Stimulated activated CD8-positive, alpha-beta memory T cell treated with anti-CD3 and anti-CD28 coated beads, Interleukin-12 subunit alpha, Interleukin-12 subunit beta, amount 100 ng/mL, for 4 hours (primary cell): ENCODE measurements around the gene KCNIP2.

Source experiments
- DNase-seq: peaks from one replicate; pipeline ENCODE4 v3.0.0-alpha.2; 2020; ENCODE audit warnings: low read depth

The KCNIP2 gene

GRCh38 chr10:101782811-101783735 lies 60.5 kb downstream of the KCNIP2 start, which contains the start of gene NPM3:
Gene NPM3, minus strand, starts transcription at chr10:101783446. Its CDS starts 56 bp downstream, at chr10:101783390.
- DNase-seq = peak; percentile 69

GRCh38 chr10:101781984-101782810 lies 61.4 kb downstream of the KCNIP2 start:
- no peak for DNase-seq

- DNase-seq = no peak
Observed at GRCh38 chr10:101781655-101781983, 62.0 kb downstream of the KCNIP2 start.

GRCh38 chr10:101780818-101781654 lies 62.6 kb downstream of the KCNIP2 start:
- DNase-seq = peak; percentile 49

GRCh38 chr10:101780187-101780817 lies 63.3 kb downstream of the KCNIP2 start:
- DNase-seq = no peak

- peak; percentile 65 for DNase-seq
Observed at GRCh38 chr10:101779544-101780186, 63.9 kb downstream of the KCNIP2 start.

- DNase-seq = no peak
Observed at GRCh38 chr10:101778781-101779543, 64.6 kb downstream of the KCNIP2 start.

- no peak for DNase-seq
Observed at GRCh38 chr10:101778151-101778780, 65.3 kb downstream of the KCNIP2 start.

GRCh38 chr10:101777619-101778145 lies 65.9 kb downstream of the KCNIP2 start:
- DNase-seq = no peak

- no peak for DNase-seq
Observed at GRCh38 chr10:101776161-101776817, 67.3 kb downstream of the KCNIP2 start.
